Left ventricle myocardium inferior (tissue), 1 donor: ENCODE measurements around the gene KIF9. TPM values are rescaled to one million over a fixed set of nuclear protein-coding genes. Genes with fewer than 3 reads are reported as not detected.
"Not testable (repeated sequence)": the region's sequence is repeated elsewhere in the genome, so short reads cannot be mapped to it uniquely, and the experiment has no call there.

Experiments
- DNase-seq: peaks from one replicate; pipeline ENCODE4 v3.0.0-alpha.2; 2020
- H3K27ac ChIP-seq: fragments of 200-600 bp; replicated peaks from 2 replicates; pipeline ENCODE4 v1.8.0; 2021
- H3K27me3 ChIP-seq: fragments of 200-600 bp; 2 replicates; pipeline ENCODE4 v1.8.0; 2021; ENCODE audit warnings: low read depth
- H3K36me3 ChIP-seq: fragments of 200-600 bp; 2 replicates; pipeline ENCODE4 v1.8.0; 2021
- H3K4me1 ChIP-seq: fragments of 200-600 bp; 2 replicates; pipeline ENCODE4 v1.8.0; 2021
- H3K4me3 ChIP-seq: fragments of 200-600 bp; 2 replicates; pipeline ENCODE4 v1.8.0; 2021; ENCODE audit warnings: mild to moderate bottlenecking, moderate library complexity
- H3K9me3 ChIP-seq: fragments of 200-600 bp; replicated peaks from 2 replicates; pipeline ENCODE4 v1.8.0; 2021
- intact Hi-C: fragments of 100-400 bp; cut with micrococcal nuclease; formaldehyde crosslinking; loops from one replicate; pipeline ENCODE4 v1.11.0; 2022
- total RNA-seq: library from RNA; stranded (reverse); fragmentation: NEBNext Ultra II Directional; extraction: Animal tissue kit (Norgen Biotek cat#: 25700); gene quantifications from one replicate; pipeline ENCODE4 v1.2.1, GENCODE V29; 2021
- TF ChIP-seq, protein P1 (sequence below): fragments of 200-600 bp; IDR thresholded peaks from 2 replicates; pipeline ENCODE4 v1.8.0; 2021; ENCODE audit warnings: antibody characterized with exemption, mild to moderate bottlenecking, borderline replicate concordance
- donor health status: DM: no; HTN: yes; CAD: no; lungs with severe emphysema.

KIF9 gene
- total RNA-seq, 1 donor from 2014 or later = 13.5 TPM

DNA sequence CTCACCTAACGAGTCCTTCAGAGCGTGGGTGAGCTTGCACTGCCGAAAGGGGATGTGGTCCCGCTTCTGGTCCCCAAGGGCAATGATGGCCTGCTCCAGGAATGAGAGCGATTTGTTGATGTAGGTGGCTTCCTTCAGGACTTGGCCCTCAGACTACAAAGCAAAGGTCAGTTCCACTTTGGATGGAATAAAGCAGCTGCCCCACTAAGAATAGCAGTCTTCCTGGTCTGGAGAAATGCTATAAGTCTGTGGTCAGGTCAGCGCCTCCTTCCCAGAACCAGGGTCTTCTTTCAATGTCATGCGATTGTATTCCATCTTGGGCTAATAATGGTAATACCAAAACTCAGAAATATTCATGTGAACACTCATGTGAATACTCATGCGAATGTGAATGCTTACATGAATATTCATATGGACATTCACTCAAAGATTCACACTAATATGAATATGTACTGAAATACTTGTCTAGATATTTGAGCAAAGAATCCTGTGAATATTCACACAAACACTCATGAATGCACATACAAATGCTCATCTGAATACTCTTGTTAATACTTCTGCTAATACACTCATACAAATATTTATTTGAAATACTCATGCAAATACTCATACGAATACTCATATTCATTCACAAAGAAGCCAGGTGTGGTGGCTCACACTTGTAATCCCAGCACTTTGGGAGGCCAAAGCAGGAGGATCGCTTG lies 16.7 kb downstream of the KIF9 start:
- Histone ChIP-seq H3K4me1 (peaks cover 21% of the 10 kb centered on the region), H3K4me3 (no peak overlapping the region), H3K9me3 (no peaks in the 10 kb centered on the region), H3K27ac (peak overlapping the region; percentile 76), H3K36me3 (no peaks in the 10 kb centered on the region), H3K27me3 (no peaks in the 10 kb centered on the region)
- intact Hi-C loops = no loop called here
- DNase-seq = no peak
- TF ChIP-seq, protein P1, sequence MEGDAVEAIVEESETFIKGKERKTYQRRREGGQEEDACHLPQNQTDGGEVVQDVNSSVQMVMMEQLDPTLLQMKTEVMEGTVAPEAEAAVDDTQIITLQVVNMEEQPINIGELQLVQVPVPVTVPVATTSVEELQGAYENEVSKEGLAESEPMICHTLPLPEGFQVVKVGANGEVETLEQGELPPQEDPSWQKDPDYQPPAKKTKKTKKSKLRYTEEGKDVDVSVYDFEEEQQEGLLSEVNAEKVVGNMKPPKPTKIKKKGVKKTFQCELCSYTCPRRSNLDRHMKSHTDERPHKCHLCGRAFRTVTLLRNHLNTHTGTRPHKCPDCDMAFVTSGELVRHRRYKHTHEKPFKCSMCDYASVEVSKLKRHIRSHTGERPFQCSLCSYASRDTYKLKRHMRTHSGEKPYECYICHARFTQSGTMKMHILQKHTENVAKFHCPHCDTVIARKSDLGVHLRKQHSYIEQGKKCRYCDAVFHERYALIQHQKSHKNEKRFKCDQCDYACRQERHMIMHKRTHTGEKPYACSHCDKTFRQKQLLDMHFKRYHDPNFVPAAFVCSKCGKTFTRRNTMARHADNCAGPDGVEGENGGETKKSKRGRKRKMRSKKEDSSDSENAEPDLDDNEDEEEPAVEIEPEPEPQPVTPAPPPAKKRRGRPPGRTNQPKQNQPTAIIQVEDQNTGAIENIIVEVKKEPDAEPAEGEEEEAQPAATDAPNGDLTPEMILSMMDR = no peak

GRCh38 chr3:47265008-47265407 lies 17.6 kb downstream of the KIF9 start:
- H3K4me1 ChIP-seq = peaks cover 21% of the 10 kb centered on the region
- H3K36me3 ChIP-seq = no peaks in the 10 kb centered on the region
- no peak overlapping the region for H3K4me3 ChIP-seq
- intact Hi-C loops = no loop called here
- no peak overlapping the region for H3K27ac ChIP-seq
- no peak for DNase-seq
- H3K9me3 ChIP-seq = no peaks in the 10 kb centered on the region
- TF ChIP-seq, protein P1 = no peak
- H3K27me3 ChIP-seq = no peaks in the 10 kb centered on the region

DNA sequence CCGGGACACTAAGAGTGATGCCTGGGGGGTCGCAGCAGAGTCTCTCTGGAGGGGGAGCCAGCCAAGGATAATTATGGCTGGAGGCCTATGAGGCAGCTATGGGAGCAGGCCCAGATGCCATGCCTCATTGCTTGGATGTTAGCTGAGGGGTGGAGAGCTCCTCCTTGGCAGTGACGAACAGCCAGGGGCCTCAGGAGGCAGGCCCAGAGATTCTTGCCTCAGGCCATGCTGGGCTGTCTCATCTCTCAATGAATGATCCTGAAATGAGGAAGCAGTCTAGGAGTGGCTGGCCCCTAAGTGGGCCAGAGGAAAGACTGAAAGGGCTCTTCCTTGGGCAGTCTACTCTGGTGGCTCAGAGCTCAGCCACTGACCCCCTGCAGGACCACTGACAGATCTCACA lies 21.3 kb downstream of the KIF9 start:
- DNase-seq = no peak
- intact Hi-C loops = no loop called here
- no peaks in the 10 kb centered on the region for H3K27me3 ChIP-seq
- no peaks in the 10 kb centered on the region for H3K36me3 ChIP-seq
- no peak overlapping the region for H3K4me3 ChIP-seq
- no peaks in the 10 kb centered on the region for H3K9me3 ChIP-seq
- peaks cover 2% of the 10 kb centered on the region for H3K4me1 ChIP-seq
- no peak overlapping the region for H3K27ac ChIP-seq
- TF ChIP-seq, protein P1 = no peak

- H3K9me3 ChIP-seq = no peaks in the 10 kb centered on the region
- TF ChIP-seq, protein P1 = no peak
- H3K4me3 ChIP-seq = no peak overlapping the region
- no peak for DNase-seq
- H3K27me3 ChIP-seq = no peaks in the 10 kb centered on the region
- intact Hi-C loops = no loop called here
- no peak overlapping the region for H3K27ac ChIP-seq
- no peaks in the 10 kb centered on the region for H3K4me1 ChIP-seq
- H3K36me3 ChIP-seq = no peaks in the 10 kb centered on the region
Measured at GRCh38 chr3:47260605-47261004, 22.0 kb downstream of the KIF9 start.

DNA sequence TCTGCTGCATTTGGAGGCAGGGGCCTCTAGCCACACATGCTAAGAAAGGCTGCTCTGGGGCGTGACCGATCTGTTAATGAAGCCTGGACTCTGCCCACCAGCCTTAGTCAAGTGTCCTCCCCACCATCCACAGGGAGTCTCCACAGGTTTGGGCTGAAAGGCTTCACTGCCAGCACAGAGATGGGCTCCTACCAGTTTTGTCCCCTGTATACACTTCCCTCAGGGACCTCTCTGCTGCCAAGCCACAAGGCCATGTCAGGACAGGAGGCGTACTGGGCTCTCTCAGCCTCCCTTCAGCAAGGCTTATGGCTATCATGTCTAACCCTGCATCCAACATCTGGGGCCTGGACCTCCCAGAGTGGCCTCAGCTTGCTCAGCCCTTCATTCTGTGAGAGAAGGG lies 23.5 kb downstream of the KIF9 start:
- Histone ChIP-seq H3K4me3 (no peak overlapping the region), H3K27me3 (no peaks in the 10 kb centered on the region), H3K36me3 (no peaks in the 10 kb centered on the region), H3K27ac (no peak overlapping the region), H3K9me3 (no peaks in the 10 kb centered on the region), H3K4me1 (no peaks in the 10 kb centered on the region)
- intact Hi-C loops = loop anchor here (10.0 kb wide), 1 partner anchor 66 kb away; no protein-coding TSS in a partner anchor
- TF ChIP-seq, protein P1 = no peak
- no peak for DNase-seq

GRCh38 chr3:47256331-47256730 lies 26.3 kb downstream of the KIF9 start:
- H3K27me3 ChIP-seq, H3K4me3 ChIP-seq, H3K9me3 ChIP-seq, DNase-seq, H3K36me3 ChIP-seq, H3K4me1 ChIP-seq, H3K27ac ChIP-seq: not testable (repeated sequence)
- intact Hi-C loops = loop anchor here (10.0 kb wide), 1 partner anchor 68 kb away; no protein-coding TSS in a partner anchor
